HG02981 (cell line): Measurements from ENCODE around the gene CNR1.
A peak's percentile ranks its signal among the peaks of the same experiment; 100 is the strongest.
"Not testable (repeated sequence)": the region's sequence is repeated elsewhere in the genome, so short reads cannot be mapped to it uniquely, and the experiment has no call there.

Experiments used
- ATAC-seq: cut with Tn5 transposase; IDR thresholded peaks from one replicate; pipeline ENCODE4 v1.9.1; 2021; ENCODE audit warnings: mild to moderate bottlenecking, moderate library complexity; ENCODE audit not compliant: unreplicated experiment

CNR1 gene

DNA sequence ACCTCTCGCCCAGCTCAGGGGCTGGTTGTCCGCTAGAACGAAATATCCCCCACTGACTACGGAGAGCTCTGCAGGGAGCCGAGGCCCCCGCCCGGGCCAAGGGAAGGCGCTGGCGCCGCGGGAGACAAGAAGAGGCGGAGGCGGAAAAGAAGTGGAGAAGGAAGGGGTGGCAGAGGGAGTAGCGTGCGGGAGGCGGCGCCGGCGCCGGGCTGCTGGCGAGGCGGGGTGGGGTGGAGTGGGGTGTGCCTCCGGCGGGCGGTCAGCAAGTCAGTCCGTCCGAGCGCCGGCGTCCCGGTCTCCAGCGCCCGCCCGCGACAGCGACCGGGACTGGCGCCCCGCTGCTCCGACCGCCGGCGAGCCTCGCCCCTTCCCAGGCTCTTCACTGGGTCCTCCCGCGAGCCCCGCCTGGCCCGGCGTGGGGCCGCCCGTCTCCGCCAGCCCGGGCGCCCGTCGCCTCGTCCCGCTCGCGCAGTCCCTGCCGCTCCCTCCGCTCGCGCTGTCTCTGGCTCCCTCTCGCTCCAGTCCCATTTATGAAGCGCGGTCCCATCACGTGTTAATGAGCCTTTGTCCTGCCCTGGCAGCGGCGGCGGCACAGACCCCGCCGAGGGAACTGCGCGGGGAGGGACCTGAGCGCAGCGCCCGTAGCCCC lies at the start of gene CNR1:
Gene CNR1 (minus strand): TSS at position 504 of the 649 bp plus-strand sequence. CDS start 21,073 bp downstream, outside the sequence.
- peak; percentile 50 for ATAC-seq

DNA sequence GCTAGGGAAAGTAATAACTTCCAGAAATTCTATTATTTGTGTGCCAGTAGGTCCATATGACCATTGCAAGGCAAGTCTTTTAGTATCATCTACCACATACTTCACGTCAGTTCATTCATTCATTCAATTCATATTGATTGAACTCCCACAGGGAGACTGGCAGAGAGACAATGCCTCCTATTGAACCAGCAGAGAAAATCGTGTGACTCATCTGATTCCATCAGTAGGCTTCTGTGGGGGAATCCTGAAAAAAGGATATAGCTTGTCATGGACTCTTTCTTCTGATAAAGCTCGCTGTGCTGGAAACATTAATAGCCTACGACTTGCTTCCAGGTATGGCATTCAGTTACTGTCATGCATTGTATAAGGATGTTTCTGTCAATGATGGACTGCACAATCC lies 45.3 kb upstream of the CNR1 start:
- no peak for ATAC-seq

DNA sequence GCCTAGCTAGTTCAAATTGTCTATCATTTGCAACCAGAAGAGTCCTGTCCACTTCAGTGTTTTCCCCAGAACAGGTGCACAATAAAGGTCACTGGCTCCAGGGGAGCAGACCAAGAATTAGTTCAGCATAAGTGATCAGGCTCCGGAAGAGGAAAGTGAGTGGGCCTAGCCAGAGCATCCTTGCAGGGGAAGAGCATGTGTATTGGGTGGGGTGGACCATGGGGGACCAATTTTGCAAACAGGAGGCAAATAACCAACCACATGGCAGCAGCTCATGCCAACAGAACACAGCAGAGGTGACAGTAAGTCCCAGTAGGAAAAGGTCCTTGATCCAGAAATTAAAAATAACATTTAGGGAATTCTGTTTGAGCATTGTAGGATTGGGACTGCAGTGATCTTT lies 43.2 kb upstream of the CNR1 start:
- ATAC-seq = no peak

DNA sequence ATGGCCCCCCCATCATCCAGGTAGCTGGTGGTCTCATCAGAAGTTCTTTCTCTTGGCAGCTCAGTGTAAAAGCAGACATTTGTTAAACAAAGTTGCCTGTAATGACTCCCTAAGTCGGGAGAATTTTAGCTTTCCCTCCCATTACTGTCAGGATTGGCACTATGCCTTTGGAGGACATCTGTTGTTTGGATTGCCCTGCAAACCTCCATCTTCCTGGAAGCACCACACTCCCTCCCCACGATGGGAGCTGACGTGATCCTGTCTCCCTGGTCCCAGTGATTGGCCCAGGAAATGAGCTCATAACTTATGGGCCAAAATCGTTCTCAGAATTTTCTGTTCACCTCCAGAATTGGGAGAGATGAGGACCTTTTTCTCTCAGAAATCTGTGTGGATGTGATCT lies 42.6 kb upstream of the CNR1 start:
- no peak for ATAC-seq

DNA sequence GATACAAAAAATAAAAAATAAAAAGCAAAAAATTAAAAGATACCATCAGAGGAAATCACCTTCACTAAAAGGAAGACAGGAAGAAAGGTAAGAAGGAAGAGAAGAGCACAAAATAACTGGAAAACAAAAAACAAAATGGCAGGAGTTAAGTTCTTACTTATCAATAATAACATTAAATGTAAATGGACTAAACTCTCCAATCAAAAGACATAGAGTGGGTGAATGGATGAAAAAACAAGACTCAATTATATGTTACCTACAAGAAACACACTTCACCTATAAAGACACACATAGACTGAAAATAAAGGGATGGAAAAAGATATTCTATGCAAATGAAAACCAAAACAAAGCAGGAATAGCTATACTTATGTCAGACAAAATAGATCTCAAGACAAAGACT lies 35.6 kb upstream of the CNR1 start:
- ATAC-seq = not testable (repeated sequence)

DNA sequence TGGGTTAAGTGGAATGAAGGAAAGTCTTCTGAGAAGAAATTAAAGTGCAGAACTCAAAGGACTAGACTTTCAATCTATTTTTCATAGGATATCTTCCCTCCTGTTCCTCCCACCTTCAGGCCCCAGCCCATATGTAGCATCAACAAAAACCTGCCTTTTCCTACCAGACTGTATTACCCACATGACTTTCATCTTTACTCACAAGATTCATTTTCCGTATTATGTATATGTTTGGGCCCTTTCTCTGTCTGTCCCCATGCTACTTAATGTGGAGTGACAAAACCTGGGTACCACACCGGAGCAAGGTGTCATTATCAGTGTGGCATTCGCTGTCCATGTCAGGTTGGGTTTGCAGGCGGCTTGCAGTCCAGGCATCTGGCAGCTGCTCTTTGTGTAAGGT lies 18.8 kb upstream of the CNR1 start:
- ATAC-seq = no peak

DNA sequence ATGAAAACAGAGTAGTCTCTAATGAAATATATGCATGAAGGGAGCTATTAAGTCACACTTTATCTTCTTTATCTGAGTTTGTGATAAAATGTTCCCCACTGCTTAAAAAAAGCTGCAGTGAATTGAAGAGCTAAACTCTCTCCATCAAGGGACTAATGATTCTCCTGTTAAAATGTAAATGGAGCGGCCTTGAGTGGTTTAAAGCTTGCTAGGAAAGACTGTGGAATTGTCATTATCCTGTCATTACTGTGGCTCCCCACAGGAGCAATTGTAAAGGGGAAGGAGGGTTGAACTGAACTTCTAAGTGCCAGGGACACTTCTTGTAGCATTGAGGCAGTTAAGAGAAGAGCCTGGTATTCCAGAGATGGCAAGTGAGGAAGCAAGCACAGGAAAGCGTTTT lies 17.3 kb upstream of the CNR1 start:
- no peak for ATAC-seq

DNA sequence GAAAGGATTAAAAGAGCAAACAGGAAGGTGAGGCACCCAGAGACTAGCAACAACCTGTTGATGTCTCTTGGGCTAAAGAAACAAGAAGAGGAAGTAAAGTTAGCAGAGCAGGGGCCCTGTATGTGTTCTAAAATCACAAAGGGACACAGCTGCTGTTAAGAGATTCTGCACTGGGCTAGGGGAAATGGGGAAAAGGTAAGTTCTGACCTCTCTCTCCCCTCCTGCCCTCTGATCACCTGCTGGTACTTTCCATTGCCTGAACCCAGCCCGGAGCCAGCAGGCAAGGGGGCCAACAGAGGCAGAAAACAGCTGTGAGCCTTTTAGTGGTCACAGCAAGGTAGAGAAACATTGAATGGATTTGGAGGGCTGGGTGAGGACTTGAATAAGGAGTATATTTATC lies 13.5 kb upstream of the CNR1 start:
- peak; percentile 54 for ATAC-seq

DNA sequence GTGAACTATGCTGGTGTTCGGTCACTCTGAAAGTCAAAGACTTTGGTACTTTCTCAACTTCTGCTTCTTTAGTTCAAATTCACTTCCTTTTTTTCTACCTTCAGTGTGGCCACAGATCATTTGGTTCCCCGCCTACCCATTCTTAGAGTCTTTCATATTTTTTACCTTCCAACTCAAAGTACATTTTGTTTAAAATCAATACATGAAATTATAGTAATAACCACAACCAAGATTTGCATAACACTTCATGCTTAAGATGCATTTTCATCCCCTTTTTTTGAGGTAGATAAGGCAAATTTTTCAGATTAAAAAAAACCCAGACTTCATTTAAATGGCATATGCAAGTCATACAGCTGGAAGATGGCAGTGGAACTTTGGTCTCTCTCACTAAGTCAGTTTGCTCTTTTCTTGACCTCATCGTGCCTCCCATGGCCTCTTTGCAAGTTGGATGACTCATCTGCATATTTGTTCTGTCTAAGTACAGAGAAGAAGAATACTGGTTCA lies 11.9 kb upstream of the CNR1 start:
- peak; percentile 58 for ATAC-seq

DNA sequence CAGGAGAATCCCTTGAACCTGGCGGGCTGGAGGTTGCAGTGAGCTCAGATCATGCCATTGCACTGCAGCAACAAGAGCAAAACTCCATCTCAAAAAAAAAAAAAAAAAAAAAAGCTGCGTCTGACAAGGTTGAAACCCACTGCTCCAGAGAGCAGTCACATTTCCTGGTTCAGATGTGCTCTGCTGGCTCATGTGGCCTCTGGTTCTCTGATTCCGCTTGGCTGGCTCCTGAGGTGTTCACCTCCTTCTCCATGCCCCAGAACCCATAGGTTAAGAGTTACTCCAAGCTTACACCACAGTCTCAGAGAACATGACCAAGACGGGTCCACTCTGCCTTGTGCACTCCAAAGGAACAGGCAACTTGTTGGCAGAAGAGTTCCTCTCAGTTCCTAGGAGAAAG lies 8.8 kb upstream of the CNR1 start:
- no peak for ATAC-seq

DNA sequence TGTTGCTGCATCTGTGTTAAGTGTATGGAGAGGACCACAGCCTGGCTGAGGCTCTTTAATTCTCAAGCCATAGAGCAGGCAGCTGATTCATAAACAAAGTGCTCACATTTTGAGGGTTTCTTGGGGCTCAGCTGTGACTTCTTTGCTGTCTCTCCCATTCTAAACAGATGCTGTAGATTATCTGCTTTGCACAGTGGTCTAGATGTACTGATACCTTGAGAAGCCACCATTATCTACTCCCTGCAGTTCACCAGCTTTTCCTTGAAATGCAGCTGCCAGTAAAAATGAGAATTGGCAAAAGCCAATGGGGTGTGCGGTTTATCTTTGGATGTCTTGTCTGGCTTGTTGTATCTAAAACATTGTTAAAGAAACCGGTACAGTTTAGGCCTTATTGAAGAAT lies 5.2 kb upstream of the CNR1 start:
- no peak for ATAC-seq

DNA sequence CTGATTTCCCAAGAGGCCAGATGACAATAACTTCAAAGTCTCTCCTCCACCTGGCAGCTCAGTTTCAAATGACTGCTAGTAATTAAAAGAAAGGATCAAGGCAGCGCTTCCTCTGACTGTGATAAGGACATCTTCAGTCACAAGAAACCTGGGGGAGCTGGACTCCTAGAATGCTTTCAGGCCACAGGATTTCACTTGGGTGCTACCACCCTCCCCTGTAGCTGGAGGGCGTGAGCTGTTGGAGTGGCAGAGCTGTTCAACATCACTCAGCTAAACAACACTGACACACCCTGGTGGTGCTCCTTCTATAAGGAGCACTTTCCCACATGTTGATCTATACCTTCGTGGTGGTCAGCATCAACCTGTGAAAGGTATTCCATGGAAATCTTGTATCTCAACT lies 2.2 kb upstream of the CNR1 start:
- ATAC-seq = no peak

DNA sequence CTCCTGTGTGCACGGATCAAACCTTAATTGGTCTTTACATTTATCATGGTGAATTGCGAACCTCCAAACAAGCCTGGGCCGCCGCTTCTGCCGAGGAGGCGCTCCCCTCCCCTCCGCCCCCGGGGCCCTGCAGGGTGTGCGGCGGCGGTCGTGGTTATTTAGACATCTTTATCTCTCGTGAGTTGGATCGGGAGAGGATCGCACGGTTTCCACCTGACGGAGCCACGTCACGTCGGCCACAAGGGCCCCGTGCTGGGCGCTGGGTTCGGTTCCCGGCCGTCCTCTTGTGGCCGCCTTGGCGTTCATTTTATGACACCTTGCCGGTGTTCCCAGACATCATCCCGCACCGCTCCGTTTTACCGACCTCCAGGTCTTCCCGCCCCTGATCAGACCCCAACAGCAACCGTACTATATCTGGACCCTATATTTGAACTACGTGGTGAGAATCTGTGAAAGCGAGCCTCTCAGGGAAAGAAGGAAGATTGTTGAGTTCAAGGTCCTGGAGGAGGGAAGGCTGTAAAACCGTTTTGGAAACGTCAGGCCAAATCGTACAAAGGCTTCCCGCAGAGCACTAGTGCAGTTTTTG lies 1.3 kb upstream of the CNR1 start:
- ATAC-seq = peak; percentile 8

DNA sequence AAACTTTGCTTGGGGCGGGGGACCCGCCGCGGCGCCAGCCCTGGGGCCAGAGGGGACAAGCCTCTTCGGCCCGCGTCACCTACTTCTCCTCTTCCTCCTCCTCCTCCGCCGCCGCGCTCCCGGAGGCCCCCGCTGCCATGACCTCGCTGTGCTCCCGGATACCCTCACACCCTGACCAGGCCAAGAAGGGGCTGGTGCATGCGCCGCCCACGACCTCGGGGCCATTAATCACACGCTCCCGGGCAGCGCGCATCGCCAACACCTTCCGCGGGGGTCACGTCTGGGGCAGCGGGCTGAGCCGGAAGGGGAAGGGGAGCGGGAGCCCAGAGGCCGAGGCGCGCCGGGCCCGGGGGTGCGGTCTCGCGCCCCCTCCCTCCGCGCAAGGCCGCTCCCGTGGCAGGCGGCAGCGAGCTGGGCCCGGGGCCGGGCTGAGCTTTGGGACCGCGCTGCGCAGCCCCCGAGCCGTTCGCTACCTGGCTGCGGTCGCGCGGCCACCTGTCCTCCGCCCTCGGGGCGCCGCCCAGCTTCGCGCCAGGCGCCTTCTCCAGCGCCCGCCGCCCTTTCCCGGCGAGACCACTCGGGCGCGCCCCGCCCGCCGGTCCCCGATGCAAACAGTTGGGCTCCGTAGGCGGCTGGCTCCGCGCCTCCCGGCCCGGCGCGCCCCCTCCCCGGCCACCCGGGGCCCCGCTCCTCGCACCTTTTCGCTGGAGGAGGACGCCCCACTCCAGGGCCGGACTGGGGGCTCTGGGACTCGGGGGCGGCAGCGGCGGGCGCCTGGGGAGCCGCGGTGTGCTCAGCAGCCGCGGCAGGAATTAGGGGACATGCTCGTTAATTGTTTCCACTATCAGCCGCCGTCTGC lies 575 bp upstream of the CNR1 start:
- peak; percentile 39 for ATAC-seq

DNA sequence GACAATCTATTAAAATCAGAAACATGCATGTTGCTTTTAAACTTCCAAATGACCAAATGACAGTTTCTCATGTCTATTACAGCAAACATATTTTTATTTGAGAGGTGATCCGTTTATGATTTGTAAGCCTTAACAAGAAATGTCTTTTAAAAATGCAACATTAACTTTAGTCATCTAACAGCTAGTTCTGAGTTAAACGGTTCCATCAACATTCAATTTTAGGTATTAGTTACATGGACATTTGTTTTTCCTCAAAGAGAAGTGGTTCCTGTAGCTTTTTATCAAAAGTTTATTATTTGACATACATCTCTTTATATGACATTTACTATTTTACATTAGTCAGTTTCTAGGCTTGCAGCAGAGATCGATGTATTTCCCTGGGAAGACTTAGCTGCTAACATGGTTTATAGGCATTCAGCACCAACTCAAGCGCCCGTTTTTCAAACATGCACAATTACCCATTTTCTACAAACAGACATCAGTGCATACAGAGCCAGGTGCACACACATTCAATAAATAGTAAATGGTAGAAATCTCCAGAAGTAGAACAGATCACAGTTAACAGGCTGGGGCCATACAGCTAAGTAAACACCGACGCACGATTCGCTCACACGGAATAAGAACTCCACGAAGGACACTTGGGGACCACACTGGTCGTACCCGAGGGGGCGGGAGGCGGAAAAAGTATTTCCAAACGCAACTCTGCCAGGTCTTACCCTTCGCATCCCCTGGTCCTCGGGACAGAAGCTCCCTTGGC lies 882 bp downstream of the CNR1 start:
- no peak for ATAC-seq

DNA sequence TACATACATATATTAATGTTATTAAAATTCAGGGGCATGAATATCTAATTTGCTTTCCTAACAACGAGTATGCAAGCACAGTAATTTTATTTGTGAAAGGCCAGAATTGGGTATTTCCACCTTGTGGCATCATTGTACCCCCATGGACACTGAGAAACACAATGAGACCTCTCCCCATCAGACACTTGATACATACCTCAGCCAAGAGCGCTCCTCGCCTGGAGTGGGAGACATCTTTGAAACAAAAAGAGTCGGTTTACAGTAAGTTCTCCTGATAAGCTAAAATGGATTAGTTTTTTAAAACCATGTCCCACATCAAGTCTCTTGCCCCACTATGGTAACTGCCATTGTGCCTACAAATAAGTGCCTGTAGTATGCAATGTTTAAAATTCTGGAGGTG lies 2.1 kb downstream of the CNR1 start:
- no peak for ATAC-seq

DNA sequence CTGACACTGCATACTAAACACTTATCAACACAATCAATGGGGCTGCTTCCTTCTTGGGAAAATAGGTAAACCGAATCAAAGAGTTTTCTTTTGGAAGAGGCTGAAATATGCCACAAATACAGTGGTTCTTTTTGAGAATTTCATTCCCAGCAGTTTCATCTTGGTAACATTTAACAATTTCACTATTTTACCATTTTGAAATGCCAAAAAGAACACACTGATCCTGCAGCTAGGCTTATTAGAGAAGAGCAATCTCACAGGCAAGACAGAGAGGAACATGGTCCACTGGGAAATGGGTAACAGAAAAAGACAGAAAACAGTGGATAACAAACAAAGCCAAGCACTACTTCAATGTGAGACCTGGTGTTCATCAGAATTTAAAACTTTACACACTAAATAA lies 2.5 kb downstream of the CNR1 start:
- no peak for ATAC-seq

DNA sequence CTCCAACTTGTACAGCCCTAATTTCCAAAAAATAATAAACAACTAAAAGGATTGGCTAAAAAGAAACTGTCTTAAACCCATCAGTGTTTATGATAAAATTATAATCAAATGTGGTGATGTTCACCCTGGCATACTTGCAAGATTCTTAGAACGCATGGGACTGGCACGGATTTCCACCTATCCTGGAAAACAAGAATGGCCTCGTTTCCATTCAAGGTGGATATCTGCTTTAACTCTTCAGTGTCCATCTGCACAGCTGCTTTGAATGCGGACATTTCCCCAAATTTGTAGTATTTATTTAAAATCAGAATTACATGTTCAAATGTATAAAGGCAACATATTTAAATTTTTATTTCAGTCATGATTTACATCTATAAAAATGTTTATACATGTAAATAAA lies 4.2 kb downstream of the CNR1 start:
- ATAC-seq = no peak

DNA sequence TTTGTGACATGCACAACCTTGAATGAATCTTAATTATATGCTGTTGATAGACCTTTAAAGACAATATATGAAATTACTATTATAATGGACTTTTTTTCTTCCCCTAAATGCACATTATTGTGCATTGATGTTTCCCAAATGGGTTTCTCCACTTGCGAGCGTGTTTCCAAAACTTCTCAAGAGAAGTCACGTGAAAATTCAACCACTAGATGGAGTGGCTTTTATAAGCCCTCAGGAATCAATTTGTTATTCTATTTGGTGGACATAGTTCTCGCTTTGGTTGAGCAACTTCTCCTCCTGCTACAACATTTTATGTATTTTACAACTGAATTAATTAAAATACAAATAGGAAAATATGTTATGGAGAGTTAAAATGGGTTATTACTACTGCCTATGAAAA lies 9.0 kb downstream of the CNR1 start:
- no peak for ATAC-seq

DNA sequence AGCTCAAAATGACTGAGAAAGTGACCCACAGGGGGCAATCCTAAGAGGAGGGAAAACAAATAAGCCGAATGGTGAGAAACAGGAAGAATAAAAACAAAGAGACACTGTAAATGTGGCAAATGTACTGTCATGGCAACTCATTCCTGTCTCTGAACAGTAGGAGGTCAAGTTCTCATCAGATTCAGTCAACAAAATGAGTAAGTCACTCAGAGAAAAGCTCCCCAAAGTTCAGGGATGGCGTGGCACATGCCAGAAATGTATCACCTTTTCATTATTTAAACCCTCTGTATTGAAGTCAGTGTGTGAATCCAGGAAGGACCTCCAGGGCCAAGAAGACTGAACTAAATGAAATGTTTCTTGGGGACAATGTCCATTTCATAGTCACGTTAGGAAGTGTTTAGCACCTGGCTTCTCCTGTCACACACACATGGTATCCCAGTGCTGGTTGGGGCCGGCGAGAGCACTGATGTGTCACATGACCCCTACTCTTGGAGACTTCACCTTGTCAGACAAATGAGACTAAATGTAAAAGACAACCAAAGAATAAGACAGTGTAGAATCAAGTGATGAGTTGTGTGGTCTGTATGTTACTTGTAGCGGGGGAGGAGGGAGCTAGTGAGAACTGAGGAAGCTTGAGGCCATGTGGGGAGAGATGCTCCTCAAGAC lies 20.7 kb downstream of the CNR1 start:
- no peak for ATAC-seq
